ENCODE results near the gene LRRC52. TPM values are rescaled to one million over a fixed set of nuclear protein-coding genes. Genes with fewer than 3 reads are reported as not detected.

The LRRC52 gene
- total RNA-seq, 1 donor, result not detected

DNA sequence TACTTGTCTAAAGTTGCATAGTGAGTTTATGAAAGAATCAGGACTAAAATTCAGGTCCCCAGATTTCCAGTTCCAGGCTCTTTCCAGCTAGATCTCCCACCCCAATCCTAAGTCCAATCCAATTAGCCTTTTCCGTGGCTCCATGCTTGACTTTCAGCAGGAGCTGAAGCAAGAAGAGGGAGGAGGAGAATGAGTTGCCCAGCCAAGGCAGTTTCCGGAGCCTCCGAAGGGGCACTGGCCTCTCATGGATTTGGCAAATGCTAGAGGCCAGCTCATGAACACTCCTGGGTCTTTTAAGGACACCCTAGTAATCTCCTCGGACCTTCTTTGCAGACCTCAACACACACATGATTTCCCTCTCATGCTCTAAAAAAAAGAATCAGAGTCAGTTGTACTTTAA is 10.5 kb upstream of the LRRC52 start:
- H3K4me3 ChIP-seq (ENCODE audit: low read depth, low read length), result no peak overlapping the region
- DNase-seq (ENCODE audit: low read depth), result no peak
- TF ChIP-seq CTCF (IDR thresholded peaks at IDR 0.05; ENCODE audit: insufficient read depth, low read length), result no peak

DNA sequence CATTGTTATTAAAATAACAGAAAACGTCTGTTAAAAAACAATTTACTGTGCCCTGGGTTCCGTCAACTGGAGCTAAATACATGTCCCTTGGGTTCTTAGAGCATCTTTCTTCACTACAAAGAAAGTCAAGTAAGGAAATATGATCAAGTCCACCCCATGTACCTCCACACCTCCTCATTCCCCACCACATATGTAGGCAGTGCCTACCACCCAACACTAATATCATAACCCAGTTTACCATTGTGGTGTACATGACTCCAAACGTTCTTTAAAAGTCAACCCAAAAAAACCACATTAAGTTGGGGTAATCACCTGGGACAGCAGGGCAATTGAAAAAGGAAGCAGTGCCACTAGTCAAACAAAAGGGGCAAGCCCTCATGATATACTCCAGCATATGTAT is 7.8 kb upstream of the LRRC52 start:
- no peak overlapping the region for H3K4me3 ChIP-seq (ENCODE audit: low read depth, low read length)
- no peak for TF ChIP-seq CTCF (IDR thresholded peaks at IDR 0.05; ENCODE audit: insufficient read depth, low read length)
- no peak for DNase-seq (ENCODE audit: low read depth)

DNA sequence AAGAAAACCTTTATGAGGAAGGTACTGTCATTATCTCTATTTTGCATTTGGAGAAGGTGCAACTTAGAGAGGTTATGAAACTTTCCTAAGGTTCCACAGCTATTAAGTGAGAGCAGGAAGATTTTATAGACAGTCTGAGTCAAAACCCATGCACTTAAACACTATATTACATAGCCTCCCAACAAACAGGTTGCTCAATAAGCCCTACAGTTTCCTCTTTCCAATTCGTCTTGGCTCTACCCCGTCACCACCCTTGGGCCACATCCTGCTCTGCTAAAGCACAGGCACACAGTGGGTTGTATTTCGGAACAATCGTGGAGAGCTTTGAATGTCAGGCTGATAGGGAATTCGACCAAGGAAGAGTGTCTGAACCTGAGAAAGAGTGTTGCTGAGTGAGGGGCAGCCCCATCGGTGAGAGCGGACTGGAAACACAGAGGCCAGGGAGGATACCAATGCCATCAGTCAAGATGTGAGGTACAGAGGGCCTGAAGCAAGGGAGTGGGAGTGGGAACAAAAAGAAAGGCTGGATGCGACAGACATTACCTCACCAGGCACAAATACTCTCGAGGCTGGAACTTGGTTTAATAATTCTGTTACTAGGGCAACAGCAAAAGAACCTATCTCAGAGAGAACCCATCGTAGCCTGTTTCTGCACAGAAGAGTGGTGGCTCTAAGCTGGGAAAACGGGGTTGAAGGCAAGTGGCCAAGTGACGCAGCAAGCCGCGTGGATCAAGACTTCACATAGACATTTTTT is 6.3 kb upstream of the LRRC52 start:
- no peak overlapping the region for H3K4me3 ChIP-seq (ENCODE audit: low read depth, low read length)
- no peak for DNase-seq (ENCODE audit: low read depth)
- TF ChIP-seq CTCF (IDR thresholded peaks at IDR 0.05; ENCODE audit: insufficient read depth, low read length), result no peak

DNA sequence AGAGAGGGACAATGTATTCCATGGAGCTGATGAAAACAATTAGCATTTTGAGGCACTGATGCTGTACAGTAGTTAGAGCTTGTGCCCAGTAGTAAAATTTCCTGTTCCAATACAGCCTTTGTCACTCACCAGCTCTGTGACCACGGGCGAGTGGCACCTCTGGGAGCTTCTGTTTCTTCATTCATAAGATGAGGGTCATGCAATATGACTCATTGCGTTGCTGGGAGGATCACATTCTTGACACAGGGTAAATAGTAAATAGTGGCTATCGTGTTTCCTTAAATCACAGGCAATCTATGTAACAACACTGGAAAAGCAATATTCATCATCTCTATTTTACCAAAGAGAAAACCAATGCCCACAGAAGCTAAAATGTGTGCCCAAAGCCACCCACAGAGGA is 4.5 kb upstream of the LRRC52 start:
- H3K4me3 ChIP-seq (ENCODE audit: low read depth, low read length), result no peak overlapping the region
- DNase-seq (ENCODE audit: low read depth), result no peak
- no peak for TF ChIP-seq CTCF (IDR thresholded peaks at IDR 0.05; ENCODE audit: insufficient read depth, low read length)

DNA sequence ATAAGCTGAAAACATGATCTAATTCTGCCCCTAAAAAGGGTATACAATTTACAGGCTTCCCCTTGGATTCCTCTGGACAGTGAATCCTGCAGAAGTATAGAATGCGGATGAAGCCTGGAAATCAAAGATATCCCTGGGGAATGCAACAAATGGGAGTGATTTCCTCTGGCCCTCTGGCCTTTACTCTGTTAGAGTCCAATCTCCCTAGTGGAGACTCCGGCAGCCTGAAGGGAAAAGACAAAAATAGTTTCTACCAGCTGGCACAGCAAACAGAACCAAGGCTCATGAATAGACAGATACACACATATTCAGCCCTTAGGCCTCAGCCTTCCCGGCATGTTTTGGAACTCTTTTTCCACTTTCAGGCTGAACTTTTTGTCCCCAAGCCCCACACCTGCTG is 3.9 kb upstream of the LRRC52 start:
- no peak overlapping the region for H3K4me3 ChIP-seq (ENCODE audit: low read depth, low read length)
- no peak for DNase-seq (ENCODE audit: low read depth)
- TF ChIP-seq CTCF (IDR thresholded peaks at IDR 0.05; ENCODE audit: insufficient read depth, low read length), result no peak

- DNase-seq (ENCODE audit: low read depth), result no peak
- H3K4me3 ChIP-seq (ENCODE audit: low read depth, low read length), result no peak overlapping the region
- TF ChIP-seq CTCF (IDR thresholded peaks at IDR 0.05; ENCODE audit: insufficient read depth, low read length), result no peak
These were observed 1.7 kb upstream of the LRRC52 start for GRCh38 chr1:165542015-165542631.
